GM20000 (cell line): ENCODE results near the gene FBXL13.
"Not testable (repeated sequence)": the region's sequence is repeated elsewhere in the genome, so short reads cannot be mapped to it uniquely, and the experiment has no call there.

Experiments
- DNase-seq: peaks from one replicate; pipeline ENCODE4 v3.0.0; 2012; ENCODE audit warnings: low spot score
- CTCF ChIP-seq: IDR thresholded peaks from 2 replicates; pipeline ENCODE4 v1.5.1; 2012; ENCODE audit warnings: mild to moderate bottlenecking, control low read depth; ENCODE audit errors: extremely low read depth, missing control alignments

FBXL13 gene

GRCh38 chr7:102982235-102982634, 92.4 kb downstream of the FBXL13 start:
- no peak for TF ChIP-seq CTCF
- no peak for DNase-seq

GRCh38 chr7:102981451-102981850, 93.1 kb downstream of the FBXL13 start:
- no peak for TF ChIP-seq CTCF
- no peak for DNase-seq

- TF ChIP-seq CTCF, result no peak
- no peak for DNase-seq
Measured at GRCh38 chr7:102979670-102980069, 94.9 kb downstream of the FBXL13 start.

- no peak for TF ChIP-seq CTCF
- DNase-seq, result no peak
Measured at GRCh38 chr7:102978284-102978683, 96.3 kb downstream of the FBXL13 start.

GRCh38 chr7:102977586-102977985, 97.0 kb downstream of the FBXL13 start:
- DNase-seq, result not testable (repeated sequence)

GRCh38 chr7:102976493-102976892, 98.1 kb downstream of the FBXL13 start:
- no peak for TF ChIP-seq CTCF
- DNase-seq, result no peak

GRCh38 chr7:102975854-102976253, 98.7 kb downstream of the FBXL13 start:
- no peak for DNase-seq
- TF ChIP-seq CTCF, result no peak

GRCh38 chr7:102974366-102975236, 100.0 kb downstream of the FBXL13 start:
- no peak for TF ChIP-seq CTCF
- DNase-seq, result no peak
